GM23248 (cell line): Measurements from ENCODE around the gene DPEP2NB.

Experiments
- EZH2 ChIP-seq: fragments of 200-600 bp; sonication (generic); IDR thresholded peaks from 2 replicates; pipeline ENCODE4 v1.6.1; 2018; ENCODE audit warnings: antibody characterized with exemption, mild to moderate bottlenecking; ENCODE audit not compliant: insufficient read depth, poor library complexity, severe bottlenecking
- EZH2phosphoT487 ChIP-seq: fragments of 200-600 bp; sonication (generic); IDR thresholded peaks from 2 replicates; pipeline ENCODE4 v1.6.1; 2018; ENCODE audit warnings: antibody characterized with exemption, moderate library complexity, mild to moderate bottlenecking, low read depth; ENCODE audit not compliant: insufficient read depth

DNA sequence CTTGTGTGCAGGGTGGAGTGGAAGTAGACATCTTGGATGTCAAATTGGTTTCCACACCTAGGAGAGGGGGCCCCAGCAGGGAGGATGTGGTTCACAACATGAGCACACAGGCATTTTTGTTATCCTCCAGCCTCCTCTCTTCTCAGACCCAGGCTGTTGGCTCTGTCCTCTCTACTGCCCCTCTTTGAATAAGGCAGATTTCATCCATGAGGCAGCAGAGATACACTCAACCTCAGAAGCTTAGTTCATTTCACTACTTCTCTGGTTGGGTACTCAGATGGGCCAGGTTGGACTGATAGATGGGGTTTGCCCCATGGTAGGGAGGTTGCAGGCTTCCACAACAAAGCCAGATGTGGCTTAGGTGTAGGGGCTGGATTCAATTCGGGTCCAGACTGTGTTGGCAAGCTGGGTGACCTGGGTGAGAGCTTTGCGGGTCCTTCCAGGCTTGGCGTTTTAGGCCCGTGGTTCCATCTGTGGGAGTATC lies 47.2 kb upstream of the DPEP2NB start:
- TF ChIP-seq EZH2phosphoT487 (no peak), EZH2 (no peak)
